Pancreas (tissue), 10 donors: Measurements from ENCODE around the gene PRDM1. TPM values are rescaled to one million over a fixed set of nuclear protein-coding genes. Genes with fewer than 3 reads are reported as not detected.

Experiments used
- ATAC-seq, 4 donors: fragments of 200-7000 bp; cut with Tn5 transposase; one replicate each; pipeline versions ENCODE4 v1.8.0 to v1.9.1; 2020; ENCODE audit warnings: mild to moderate bottlenecking in 4 of 4, moderate library complexity in 4 of 4
- DNase-seq, 6 donors: peaks; one replicate each; pipeline ENCODE4 v3.0.0-alpha.2; 2020
- FAIRE-seq: peaks from 2 replicates; lab custom pipeline; 2012; peaks lifted over from hg19 to GRCh38; lab: Jason Lieb, UNC
- H3K27ac ChIP-seq, 4 donors: fragments of 200-600 bp; sonication (generic); 1 replicate in 3 of 4; 2 replicates in 1 of 4; pipeline versions ENCODE4 v1.5.0 to v1.8.0; 2020
- H3K27me3 ChIP-seq, 4 donors: fragments of 200-600 bp; one replicate each; pipeline ENCODE4 v1.8.0; 2021
- H3K36me3 ChIP-seq, 3 donors: fragments of 200-600 bp; sonication (generic) in 1 of 3; one replicate each; pipeline versions ENCODE4 v1.5.0 to v1.8.0; 2020 to 2021
- H3K4me1 ChIP-seq, 3 donors: fragments of 200-600 bp; one replicate each; pipeline ENCODE4 v1.8.0; 2021
- H3K4me3 ChIP-seq, 4 donors: fragments of 200-600 bp; sonication (generic) in 2 of 4; one replicate each; pipeline versions ENCODE4 v1.5.0 to v1.8.0; 2020 to 2021
- H3K9me3 ChIP-seq, 4 donors: fragments of 200-600 bp; one replicate each; pipeline ENCODE4 v1.8.0; 2021
- CTCF ChIP-seq, 4 donors: fragments of 200-600 bp; sonication (generic) in 3 of 4; IDR thresholded peaks; one replicate each; pipeline versions ENCODE4 v1.5.0 to v1.8.0; 2021; ENCODE audit warnings: antibody characterized with exemption in 4 of 4
- WGBS, 2 donors: extraction: QIAGEN DNeasy Blood & Tissue Kit; methylation state at CpG; one replicate each; pipeline ENCODE4 v1.1.7; 2013; 5-methylcytosine and 5-hydroxymethylcytosine counted together
- intact Hi-C, 3 donors: fragments of 100-400 bp; cut with DNase I; formaldehyde crosslinking; loops; one replicate each; pipeline versions ENCODE4 v1.11.1 to v1.14.2; 2022
- polyA plus RNA-seq, 2 donors: library from polyadenylated mRNA; stranded (reverse); fragments of 200-250 nt; gene quantifications; one replicate each; pipeline ENCODE4 v1.2.3, GENCODE V29; 2013
- total RNA-seq, 6 donors: library from RNA; stranded (reverse); fragmentation: NEBNext Ultra II Directional in 4 of 6; extraction: Animal tissue kit (Norgen Biotek cat#: 25700) in 4 of 6; gene quantifications; one replicate each; pipeline versions ENCODE4 v1.2.1 to v1.2.4, GENCODE V29; 2021 to 2023
- donor health status: healthy with polysubstance abuse.
- donor health status: DM: no; HTN: no; CAD: no; lungs with moderate emphysema.
- donor health status: DM: no; HTN: no; CAD: no.
- donor health status: control.
- donor health status: control.
- donor health status: Bipolar disorder and iron deficiency.
- donor health status: DM: yes; HTN: yes; CAD: no.
- donor health status: DM: no; HTN: no; CAD: no.
- donor health status: DM: no; HTN: no; CAD: no.
- donor health status: DM: yes; HTN: yes; CAD: no.

The PRDM1 gene
- total and polyA plus RNA-seq, 8 donors: 0.30 to 5.5 (median 0.96) TPM

DNA sequence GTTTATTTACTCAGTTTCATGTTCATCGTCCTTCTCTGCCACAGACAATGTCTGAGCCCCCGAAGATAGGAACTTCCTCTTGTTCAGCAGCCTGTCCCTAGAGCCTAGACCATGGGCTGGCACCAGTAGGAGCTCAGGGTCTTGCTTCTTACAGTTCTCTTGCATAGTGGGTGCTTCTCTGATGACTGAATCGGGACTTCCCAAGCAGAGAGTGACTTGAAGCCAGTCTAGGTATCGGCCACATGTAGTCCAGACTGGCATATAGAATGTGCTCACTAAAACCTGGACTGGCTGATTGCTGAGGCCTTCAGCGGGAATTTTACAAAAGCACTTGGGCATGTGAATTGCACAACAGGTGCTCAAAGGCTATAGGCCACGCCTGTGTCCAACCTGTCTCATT is 52.0 kb downstream of the PRDM1 start:
- no peak for DNase-seq
- intact Hi-C loops: no loop called here
- H3K4me1 ChIP-seq: no peaks in the 10 kb centered on the region
- no peak for ATAC-seq
- 64 to 71% methylated on average over 6 of the region's 6 CpGs for WGBS, 2 donors
- no peak for FAIRE-seq
- no peak overlapping the region for H3K27ac ChIP-seq
- H3K36me3 ChIP-seq: no peaks in the 10 kb centered on the region
- no peaks in the 10 kb centered on the region for H3K9me3 ChIP-seq
- H3K27me3 ChIP-seq: no peaks in the 10 kb centered on the region
- H3K4me3 ChIP-seq: no peak overlapping the region
- TF ChIP-seq CTCF (IDR thresholded peaks at IDR 0.05): no peak

GRCh38 chr6:106141441-106142237 is 55.5 kb downstream of the PRDM1 start:
- DNase-seq (no peak), FAIRE-seq (no peak), ATAC-seq (no peak)
- no peak for TF ChIP-seq CTCF (IDR thresholded peaks at IDR 0.05)
- Histone ChIP-seq H3K36me3 (no peaks in the 10 kb centered on the region), H3K4me3 (no peak overlapping the region), H3K27me3 (no peaks in the 10 kb centered on the region), H3K4me1 (no peaks in the 10 kb centered on the region), H3K27ac (no peak overlapping the region), H3K9me3 (no peaks in the 10 kb centered on the region)
- 74 to 84% methylated on average over 9 of the region's 9 CpGs for WGBS, 2 donors
- intact Hi-C loops: no loop called here

DNA sequence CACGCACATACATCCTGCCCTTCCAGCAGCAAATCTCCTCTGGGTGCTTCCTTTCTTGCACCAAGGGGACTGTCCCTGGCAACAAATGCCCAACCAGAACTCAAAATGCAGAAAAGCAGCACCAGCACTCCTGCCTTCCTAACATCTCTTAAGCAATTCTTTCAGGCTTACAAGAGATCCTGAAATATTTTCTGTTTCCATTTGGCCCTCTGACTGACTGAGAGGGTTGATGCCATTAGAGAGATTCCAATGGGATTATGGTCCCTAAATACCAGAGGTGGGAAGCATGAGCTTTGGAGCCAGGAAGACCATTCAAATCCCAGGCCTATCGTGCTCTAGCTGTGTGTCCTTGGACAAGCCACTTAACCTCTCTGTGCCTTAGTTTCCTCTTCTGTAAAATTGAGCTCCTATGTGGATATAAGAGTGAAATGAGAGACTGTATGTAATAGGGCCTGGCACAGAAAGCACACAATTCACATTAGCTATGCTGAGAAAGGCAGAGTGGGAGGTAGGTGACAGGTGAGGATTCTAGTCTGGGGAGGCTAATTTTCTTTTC is 56.8 kb downstream of the PRDM1 start:
- intact Hi-C loops: no loop called here
- Histone ChIP-seq H3K9me3 (no peaks in the 10 kb centered on the region), H3K4me1 (no peaks in the 10 kb centered on the region), H3K4me3 (no peak overlapping the region), H3K27ac (no peak overlapping the region), H3K36me3 (no peaks in the 10 kb centered on the region), H3K27me3 (no peaks in the 10 kb centered on the region)
- 64 to 86% methylated on average over 2 of the region's 2 CpGs for WGBS, 2 donors
- FAIRE-seq (no peak), ATAC-seq (no peak), DNase-seq (no peak)
- TF ChIP-seq CTCF (IDR thresholded peaks at IDR 0.05): no peak

GRCh38 chr6:106143665-106144064 is 57.5 kb downstream of the PRDM1 start:
- no peaks in the 10 kb centered on the region for H3K9me3 ChIP-seq
- no peaks in the 10 kb centered on the region for H3K27me3 ChIP-seq
- intact Hi-C loops: no loop called here
- ATAC-seq (no peak), DNase-seq (no peak), FAIRE-seq (no peak)
- H3K36me3 ChIP-seq: no peaks in the 10 kb centered on the region
- no peak for TF ChIP-seq CTCF (IDR thresholded peaks at IDR 0.05)
- no peak overlapping the region for H3K27ac ChIP-seq
- H3K4me3 ChIP-seq: no peak overlapping the region
- no peaks in the 10 kb centered on the region for H3K4me1 ChIP-seq
- 83 to 88% methylated on average over 12 of the region's 12 CpGs for WGBS, 2 donors

GRCh38 chr6:106145144-106145543 is 59.0 kb downstream of the PRDM1 start:
- Histone ChIP-seq H3K4me1 (no peaks in the 10 kb centered on the region), H3K4me3 (no peak overlapping the region), H3K36me3 (no peaks in the 10 kb centered on the region), H3K27ac (no peak overlapping the region), H3K9me3 (no peaks in the 10 kb centered on the region), H3K27me3 (no peaks in the 10 kb centered on the region)
- WGBS, 2 donors: 54 to 69% methylated on average over 4 of the region's 4 CpGs
- intact Hi-C loops: no loop called here
- ATAC-seq: no peak
- no peak for FAIRE-seq
- TF ChIP-seq CTCF (IDR thresholded peaks at IDR 0.05): no peak
- DNase-seq: no peak
